Measurements from ENCODE around the gene KRT10. TPM values are rescaled to one million over a fixed set of nuclear protein-coding genes. Genes with fewer than 3 reads are reported as not detected.

KRT10 gene
- total RNA-seq, 1 experiment from 2014 or later, result 28.4 TPM

- no peaks in the 10 kb centered on the region for H3K36me3 Mint-ChIP-seq (ENCODE audit: insufficient read depth in 1 of 3, low read depth in 3 of 3)
- H3T11ph ChIP-seq (ENCODE audit: low read length), result no peak overlapping the region
Observed at GRCh38 chr17:40800381-40800780, 22.0 kb downstream of the KRT10 start.

More at GRCh38 chr17:40800381-40800780, 22.0 kb downstream of the KRT10 start:
- Histone ChIP-seq H3K56ac (ENCODE audit: insufficient read length, low read depth, low read length) (no peak overlapping the region), H2BK5ac (ENCODE audit: insufficient read length, low read length) (no peak overlapping the region), H3K23ac (ENCODE audit: insufficient read length, low read depth, low read length) (no peak overlapping the region), H3K27me3 (ENCODE audit: insufficient read depth, low read length) (no peaks in the 10 kb centered on the region), H2BK20ac (ENCODE audit: low read depth, low read length, poor library complexity, severe bottlenecking) (no peak overlapping the region), H3K14ac (ENCODE audit: insufficient read depth, low read length) (no peak overlapping the region), H4K8ac (replicated peaks; ENCODE audit: insufficient read length, low read depth, low read length) (no peak overlapping the region), H3K4ac (ENCODE audit: low read depth, low read length) (no peak overlapping the region), H4K5ac (ENCODE audit: insufficient read length, low read depth, low read length) (no peak overlapping the region), H2BK15ac (ENCODE audit: low read depth, low read length) (no peak overlapping the region), H2AFZ (ENCODE audit: low read length) (no peak overlapping the region), H2BK120ac (ENCODE audit: low read depth, low read length, poor library complexity, severe bottlenecking) (no peak overlapping the region), H3K4me1 (ENCODE audit: insufficient read depth, low read length) (no peaks in the 10 kb centered on the region), H3K23me2 (ENCODE audit: insufficient read length, low read depth, low read length, poor library complexity, severe bottlenecking) (no peaks in the 10 kb centered on the region), H3K9ac (ENCODE audit: extremely low read depth, insufficient read length, low read length) (no peak overlapping the region), H4K20me1 (ENCODE audit: control insufficient read depth, insufficient read depth, insufficient read length) (no peaks in the 10 kb centered on the region), H3K4me2 (ENCODE audit: insufficient read depth, insufficient read length, low read length) (no peak overlapping the region), H2AK5ac (ENCODE audit: insufficient read length, low read length) (no peak overlapping the region), H3K79me2 (ENCODE audit: insufficient read depth, low read length) (no peaks in the 10 kb centered on the region), H3K27ac (ENCODE audit: insufficient read length, low read depth, low read length) (no peak overlapping the region), H3K18ac (ENCODE audit: insufficient read length, low read depth, low read length) (no peak overlapping the region), H3K9me3 (ENCODE audit: control insufficient read depth, low read depth, low read length) (no peaks in the 10 kb centered on the region), H4K91ac (ENCODE audit: insufficient read length, low read depth, low read length) (no peak overlapping the region), H3K79me1 (ENCODE audit: insufficient read depth, low read depth, low read length, poor library complexity, severe bottlenecking) (no peaks in the 10 kb centered on the region), H2BK12ac (ENCODE audit: insufficient read length, low read depth, low read length) (no peak overlapping the region)
- no peak for TF ChIP-seq CTCF (conservative IDR thresholded peaks at IDR 0.05)
- peaks cover 0 to 4% of the 10 kb centered on the region in 2 experiments; a peak in 2 of 5 replicates for H3K9me3 Mint-ChIP-seq
- peaks cover 0 to 2% of the 10 kb centered on the region in 2 experiments; a peak in 1 of 4 replicates for H3K4me1 Mint-ChIP-seq
- H3K27me3 Mint-ChIP-seq (ENCODE audit: low read depth), result peaks cover 28% of the 10 kb centered on the region
- DNase-seq, result no peak
- H3K4me3 Mint-ChIP-seq, result no peak overlapping the region
- H3K27ac Mint-ChIP-seq, result no peak overlapping the region
- WGBS (ENCODE audit: extremely low coverage, insufficient read length, low lambda C conversion rate), result no CpG with 5 or more reads among the region's 1 CpG

Data from H9 (cell line).